ENCODE measurements around the gene ATP5F1C. TPM values are rescaled to one million over a fixed set of nuclear protein-coding genes. Genes with fewer than 3 reads are reported as not detected.
"Not testable (repeated sequence)": the region's sequence is repeated elsewhere in the genome, so short reads cannot be mapped to it uniquely, and the experiment has no call there.

ATP5F1C gene
- 260 TPM for polyA plus RNA-seq (2013, experiment 1 of 2; ENCODE audit: insufficient read length)
- polyA plus RNA-seq (2013, experiment 2 of 2; ENCODE audit: insufficient read length): 302 TPM

- peak; percentile 94 for DNase-seq
Measured at GRCh38 chr10:7787857-7788638, at the start of gene ATP5F1C, which contains the start of gene KIN. Gene ATP5F1C (plus strand): TSS chr10:7788177. CDS start chr10:7788208, 31 bp downstream. Gene KIN (minus strand): TSS chr10:7787993. CDS start chr10:7787933, 60 bp downstream.

GRCh38 chr10:7738536-7739407 is 49.2 kb upstream of the ATP5F1C start:
- DNase-seq: no peak

- no peak for DNase-seq
Measured at GRCh38 chr10:7744307-7744706, 43.7 kb upstream of the ATP5F1C start.

GRCh38 chr10:7748637-7749036 is 39.3 kb upstream of the ATP5F1C start:
- DNase-seq: peak; percentile 9

- DNase-seq: no peak
Measured at GRCh38 chr10:7750222-7750621, 37.8 kb upstream of the ATP5F1C start.

GRCh38 chr10:7752251-7752650 is 35.7 kb upstream of the ATP5F1C start:
- DNase-seq: no peak

GRCh38 chr10:7755103-7755502 is 32.9 kb upstream of the ATP5F1C start:
- no peak for DNase-seq

DNA sequence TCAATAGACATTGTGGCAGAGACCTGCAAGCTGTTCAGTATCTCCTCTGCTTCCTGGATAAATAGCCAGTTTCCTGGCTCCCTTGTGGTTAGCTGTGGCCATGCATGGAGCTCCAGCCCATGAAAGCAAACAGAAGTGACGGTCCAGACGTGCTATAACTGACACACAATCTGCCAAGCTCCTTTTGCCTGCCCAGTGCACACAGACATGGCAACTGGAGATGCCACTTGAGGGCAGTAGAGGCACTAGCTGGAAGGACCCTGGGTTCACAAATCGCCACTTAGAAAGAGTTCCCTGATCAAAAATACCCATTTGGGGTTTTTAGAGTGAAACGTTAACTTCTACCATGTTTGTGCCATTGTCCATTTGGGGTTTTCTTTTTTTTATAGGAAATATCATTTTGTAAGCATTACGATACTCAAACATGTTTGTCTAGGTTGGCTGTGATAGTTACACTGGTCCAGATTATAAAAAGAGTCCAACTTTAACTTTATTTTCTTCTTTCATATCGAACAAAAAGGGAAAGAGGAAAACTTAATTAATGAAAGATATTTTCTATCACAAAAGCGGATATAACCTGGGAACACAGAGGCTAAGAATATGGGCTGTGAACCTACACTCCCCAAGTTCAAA is 31.5 kb upstream of the ATP5F1C start:
- peak; percentile 27 for DNase-seq

GRCh38 chr10:7763929-7764328 is 24.0 kb upstream of the ATP5F1C start:
- DNase-seq: no peak

GRCh38 chr10:7766241-7766640 is 21.7 kb upstream of the ATP5F1C start:
- no peak for DNase-seq

- DNase-seq: no peak
Measured at GRCh38 chr10:7767209-7767608, 20.8 kb upstream of the ATP5F1C start.

DNA sequence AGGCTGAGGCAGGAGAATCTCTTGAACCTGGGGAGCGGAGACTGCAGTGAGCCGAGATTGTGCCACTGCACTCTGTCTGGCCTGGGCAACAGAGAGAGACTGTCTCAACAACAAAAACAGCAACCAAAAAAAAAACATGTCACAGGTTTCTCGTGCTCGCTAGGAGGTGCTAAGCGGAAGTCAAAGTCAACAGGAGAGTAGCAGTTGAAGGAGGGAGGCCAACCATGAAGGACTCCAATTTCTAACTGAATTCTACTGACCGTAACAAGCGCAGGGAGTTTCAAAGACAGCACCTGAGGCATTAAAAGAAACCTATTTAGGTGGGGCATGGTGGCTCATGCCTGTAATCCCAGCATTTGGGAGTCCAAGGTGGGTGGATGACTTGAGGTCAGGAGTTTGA is 19.6 kb upstream of the ATP5F1C start:
- no peak for DNase-seq

- no peak for DNase-seq
Measured at GRCh38 chr10:7773845-7774801, 13.9 kb upstream of the ATP5F1C start.

GRCh38 chr10:7776777-7777176 is 11.2 kb upstream of the ATP5F1C start:
- DNase-seq: no peak

GRCh38 chr10:7782194-7782593 is 5.8 kb upstream of the ATP5F1C start:
- not testable (repeated sequence) for DNase-seq

DNA sequence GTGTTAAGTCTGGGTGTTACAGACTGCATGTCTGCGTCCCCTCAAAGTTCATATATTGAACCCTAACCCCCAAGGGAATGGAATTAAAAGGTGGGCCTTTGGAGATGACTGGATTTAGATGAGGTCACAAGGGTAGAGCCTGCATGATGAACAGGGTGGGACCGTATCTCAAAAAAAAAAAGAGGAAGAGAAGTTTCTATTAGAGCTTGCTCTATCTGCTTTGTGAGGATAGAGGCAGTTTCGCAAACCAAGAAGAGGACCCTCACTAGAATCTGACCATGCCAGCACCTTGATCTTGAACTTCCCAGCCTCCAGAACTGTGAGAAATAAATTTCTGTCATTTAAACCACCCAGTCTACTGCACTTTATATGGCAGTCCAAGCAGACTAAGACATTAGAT is 1.5 kb upstream of the ATP5F1C start:
- no peak for DNase-seq

- DNase-seq: peak; percentile 15
Measured at GRCh38 chr10:7787150-7787856, 674 bp upstream of the ATP5F1C start.

DNA sequence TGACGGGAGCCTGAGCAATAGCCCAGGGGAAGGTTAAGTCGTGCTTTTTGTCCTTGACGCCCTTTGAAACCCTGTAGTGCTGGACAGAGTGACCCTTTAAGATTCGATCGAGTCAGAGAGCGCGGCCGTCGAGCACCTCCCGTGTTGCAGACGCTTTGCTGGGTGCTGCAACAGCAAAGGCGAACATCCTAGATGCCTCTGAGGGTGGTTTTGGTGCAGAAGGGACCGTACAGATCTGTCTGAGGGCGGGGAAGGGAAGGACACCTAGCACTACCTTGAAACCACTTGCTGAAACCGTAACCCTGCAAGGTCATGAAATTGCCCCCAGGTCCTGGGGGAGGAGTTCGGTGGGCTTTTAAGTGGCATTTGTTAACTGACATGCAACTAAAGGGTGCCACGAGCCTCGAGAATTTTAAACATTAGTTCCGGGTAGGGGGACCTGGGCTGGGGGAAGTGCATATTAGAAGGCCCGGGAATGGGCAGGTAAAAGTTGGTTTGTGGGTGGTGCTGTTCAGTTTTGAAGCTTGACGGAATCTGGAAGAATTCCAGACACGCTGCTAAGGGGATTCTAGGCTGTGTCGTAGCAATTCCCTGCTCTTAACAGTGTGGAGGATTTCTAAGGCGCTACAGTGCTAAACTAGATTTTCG is 786 bp downstream of the ATP5F1C start:
- peak; percentile 24 for DNase-seq

DNA sequence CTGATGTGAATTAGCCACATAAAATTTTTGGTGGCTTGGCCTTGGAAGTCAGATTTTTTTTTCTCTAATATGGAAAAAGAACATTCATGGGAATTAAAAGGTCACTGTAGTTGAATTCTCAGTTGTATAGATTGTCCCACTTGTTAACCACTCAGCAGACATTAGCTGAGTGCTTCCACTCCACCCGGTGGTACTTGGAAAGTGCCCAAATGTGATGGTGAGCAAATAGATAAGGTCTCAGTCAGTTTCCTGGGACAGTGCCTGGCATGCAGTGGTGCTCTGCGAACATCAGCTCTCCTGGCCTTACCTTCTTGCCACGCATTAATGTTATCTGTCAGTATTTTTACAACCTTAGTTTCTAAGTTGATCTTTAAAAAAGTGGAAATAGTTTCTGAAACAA is 1.4 kb downstream of the ATP5F1C start:
- peak; percentile 42 for DNase-seq

GRCh38 chr10:7792541-7792940 is 4.6 kb downstream of the ATP5F1C start:
- DNase-seq: no peak
